Measurements from ENCODE around the gene CHPT1.

CHPT1 gene

DNA sequence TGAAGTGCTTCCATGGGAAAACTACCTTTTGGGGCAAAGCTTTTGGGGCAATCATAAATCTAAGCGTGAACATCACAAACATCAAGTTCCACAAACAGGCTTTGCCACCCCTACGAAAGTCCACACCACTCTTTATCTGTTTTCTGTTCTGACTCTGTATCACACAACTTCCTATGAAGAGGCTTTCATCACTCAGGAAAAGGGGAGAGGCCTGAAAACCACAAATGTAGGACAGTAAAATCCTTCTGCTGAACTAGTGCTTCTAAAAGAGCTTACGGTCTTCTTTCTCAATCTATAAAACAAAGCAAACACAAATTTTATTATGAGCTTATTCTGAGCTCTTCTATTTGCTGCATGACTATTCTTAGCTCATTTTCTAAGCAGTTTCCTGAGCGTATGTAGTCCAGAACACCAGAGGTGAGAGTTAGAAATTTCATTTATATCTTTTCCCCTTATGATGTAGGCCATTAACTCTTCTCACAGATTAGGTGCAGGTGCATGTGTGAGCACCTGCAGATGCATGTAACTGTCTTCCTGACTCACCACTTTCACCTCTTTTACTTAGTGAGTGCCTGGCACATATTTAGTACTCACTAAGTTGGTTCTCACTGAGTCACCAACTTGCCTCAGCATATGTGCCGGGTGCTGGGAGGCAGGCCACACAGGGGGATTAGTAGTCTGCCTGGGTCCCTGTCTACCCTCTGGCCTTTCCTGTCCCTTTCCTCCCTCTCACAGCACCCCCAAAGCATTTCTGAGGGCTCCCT lies 74.8 kb downstream of the CHPT1 start:
- Histone ChIP-seq H3K9ac (ENCODE audit: low read depth, low read length) (no peak overlapping the region), H3K36me3 (ENCODE audit: insufficient read depth, low read length) (peaks cover 60% of the 10 kb centered on the region), H3K27ac (ENCODE audit: low read length) (no peak overlapping the region), H2AFZ (ENCODE audit: low read depth, low read length) (no peak overlapping the region), H3K4me3 (ENCODE audit: low read depth in 1 of 2, low read length in 2 of 2) (no peak overlapping the region), H3K27me3 (ENCODE audit: insufficient read depth, low read length, poor library complexity) (no peaks in the 10 kb centered on the region), H3K79me2 (ENCODE audit: insufficient read depth, low read length) (no peaks in the 10 kb centered on the region), H3K4me2 (ENCODE audit: insufficient read depth, low read length) (no peak overlapping the region), H4K20me1 (ENCODE audit: insufficient read depth, low read length) (peaks cover 3% of the 10 kb centered on the region; the same call in 1 of the 2 replicates), H3K9me3 (ENCODE audit: insufficient read depth, low read length, severe bottlenecking) (no peaks in the 10 kb centered on the region), H3K4me1 (ENCODE audit: insufficient read depth, low read length) (peaks cover 50% of the 10 kb centered on the region)
- DNase-seq (no peak), ATAC-seq (ENCODE audit: insufficient read depth, low read depth) (peak; percentile 28; the same call in 1 of the 3 replicates)
- TF ChIP-seq EZH2 (IDR thresholded peaks at IDR 0.05; ENCODE audit: borderline replicate concordance, low read depth, low read length, severe bottlenecking) = no peak
- TF ChIP-seq, protein P1, sequence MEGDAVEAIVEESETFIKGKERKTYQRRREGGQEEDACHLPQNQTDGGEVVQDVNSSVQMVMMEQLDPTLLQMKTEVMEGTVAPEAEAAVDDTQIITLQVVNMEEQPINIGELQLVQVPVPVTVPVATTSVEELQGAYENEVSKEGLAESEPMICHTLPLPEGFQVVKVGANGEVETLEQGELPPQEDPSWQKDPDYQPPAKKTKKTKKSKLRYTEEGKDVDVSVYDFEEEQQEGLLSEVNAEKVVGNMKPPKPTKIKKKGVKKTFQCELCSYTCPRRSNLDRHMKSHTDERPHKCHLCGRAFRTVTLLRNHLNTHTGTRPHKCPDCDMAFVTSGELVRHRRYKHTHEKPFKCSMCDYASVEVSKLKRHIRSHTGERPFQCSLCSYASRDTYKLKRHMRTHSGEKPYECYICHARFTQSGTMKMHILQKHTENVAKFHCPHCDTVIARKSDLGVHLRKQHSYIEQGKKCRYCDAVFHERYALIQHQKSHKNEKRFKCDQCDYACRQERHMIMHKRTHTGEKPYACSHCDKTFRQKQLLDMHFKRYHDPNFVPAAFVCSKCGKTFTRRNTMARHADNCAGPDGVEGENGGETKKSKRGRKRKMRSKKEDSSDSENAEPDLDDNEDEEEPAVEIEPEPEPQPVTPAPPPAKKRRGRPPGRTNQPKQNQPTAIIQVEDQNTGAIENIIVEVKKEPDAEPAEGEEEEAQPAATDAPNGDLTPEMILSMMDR (IDR thresholded peaks at IDR 0.05; ENCODE audit: borderline replicate concordance, extremely low read depth, low read length, poor library complexity, severe bottlenecking) = no peak

DNA sequence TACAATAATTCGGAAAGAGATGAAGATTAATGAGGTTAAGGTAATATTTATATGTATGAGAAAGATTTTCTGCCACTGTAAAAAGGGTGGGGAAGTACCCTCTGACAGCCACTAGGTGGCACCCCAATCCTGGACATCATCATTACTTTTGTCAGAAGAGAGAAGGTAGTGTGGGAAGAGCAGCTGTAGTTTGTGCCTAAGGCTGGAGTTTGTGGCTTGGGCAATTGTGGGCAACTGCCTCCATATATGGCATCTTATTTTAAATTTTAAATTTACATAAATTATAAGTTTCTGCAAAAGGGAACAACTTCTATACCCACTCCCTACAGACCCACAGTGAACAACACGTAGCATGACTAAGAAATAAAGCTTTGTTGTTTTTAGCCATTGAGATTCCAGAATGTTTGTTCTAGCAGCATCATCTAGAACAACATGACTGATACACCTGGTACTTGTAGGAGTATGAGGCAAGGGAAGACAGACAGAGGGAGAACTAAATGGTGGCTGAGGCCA lies 76.3 kb downstream of the CHPT1 start:
- Histone ChIP-seq H3K27ac (ENCODE audit: low read length) (peak overlapping the region; percentile 75), H3K4me3 (ENCODE audit: low read depth in 1 of 2, low read length in 2 of 2) (no peak overlapping the region), H3K36me3 (ENCODE audit: insufficient read depth, low read length) (peaks cover 54% of the 10 kb centered on the region), H3K9ac (ENCODE audit: low read depth, low read length) (no peak overlapping the region), H2AFZ (ENCODE audit: low read depth, low read length) (no peak overlapping the region), H4K20me1 (ENCODE audit: insufficient read depth, low read length) (peaks cover 3% of the 10 kb centered on the region; the same call in 1 of the 2 replicates), H3K79me2 (ENCODE audit: insufficient read depth, low read length) (no peaks in the 10 kb centered on the region), H3K4me1 (ENCODE audit: insufficient read depth, low read length) (peaks cover 56% of the 10 kb centered on the region), H3K4me2 (ENCODE audit: insufficient read depth, low read length) (no peak overlapping the region), H3K9me3 (ENCODE audit: insufficient read depth, low read length, severe bottlenecking) (no peaks in the 10 kb centered on the region), H3K27me3 (ENCODE audit: insufficient read depth, low read length, poor library complexity) (no peaks in the 10 kb centered on the region)
- peak; percentile 77 for ATAC-seq (ENCODE audit: insufficient read depth, low read depth)
- DNase-seq = peak; percentile 77
- TF ChIP-seq, protein P1 (IDR thresholded peaks at IDR 0.05; ENCODE audit: borderline replicate concordance, extremely low read depth, low read length, poor library complexity, severe bottlenecking) = peak; percentile 93
- TF ChIP-seq EZH2 (IDR thresholded peaks at IDR 0.05; ENCODE audit: borderline replicate concordance, low read depth, low read length, severe bottlenecking) = no peak

DNA sequence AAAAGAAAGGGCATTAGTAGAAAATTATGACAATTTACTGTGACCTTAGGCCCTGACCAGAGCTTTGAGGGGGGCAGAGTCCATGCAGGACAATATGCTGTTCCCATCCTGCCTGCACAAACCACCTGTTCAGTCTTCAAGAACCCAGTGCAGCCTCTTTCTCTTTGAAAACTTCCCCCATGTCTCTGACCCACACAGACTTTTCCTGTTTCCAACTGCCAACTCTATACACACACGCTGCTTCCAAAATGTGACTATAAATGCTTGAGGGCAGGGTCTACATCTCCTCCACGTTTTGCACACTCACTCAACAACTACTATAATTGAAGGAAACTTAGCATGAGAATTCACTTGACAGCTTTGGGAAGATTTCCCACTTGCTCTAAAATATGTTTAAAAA lies 78.4 kb downstream of the CHPT1 start:
- H3K4me1 ChIP-seq (ENCODE audit: insufficient read depth, low read length) = peaks cover 56% of the 10 kb centered on the region
- 0 out of 2 replicates have a peak overlapping the region, but pooled peaks have one; percentile 24 for H2AFZ ChIP-seq (ENCODE audit: low read depth, low read length)
- peak; percentile 80 for ATAC-seq (ENCODE audit: insufficient read depth, low read depth)
- H3K27ac ChIP-seq (ENCODE audit: low read length) = peak overlapping the region; percentile 85
- peaks cover 55% of the 10 kb centered on the region for H3K36me3 ChIP-seq (ENCODE audit: insufficient read depth, low read length)
- 0 out of 2 replicates have a peak overlapping the region, but pooled peaks have one; percentile 9 for H3K4me2 ChIP-seq (ENCODE audit: insufficient read depth, low read length)
- H3K79me2 ChIP-seq (ENCODE audit: insufficient read depth, low read length) = no peaks in the 10 kb centered on the region
- TF ChIP-seq EZH2 (IDR thresholded peaks at IDR 0.05; ENCODE audit: borderline replicate concordance, low read depth, low read length, severe bottlenecking) = no peak
- TF ChIP-seq, protein P1 (IDR thresholded peaks at IDR 0.05; ENCODE audit: borderline replicate concordance, extremely low read depth, low read length, poor library complexity, severe bottlenecking) = no peak
- H3K27me3 ChIP-seq (ENCODE audit: insufficient read depth, low read length, poor library complexity) = no peaks in the 10 kb centered on the region
- H4K20me1 ChIP-seq (ENCODE audit: insufficient read depth, low read length) = peaks cover 3% of the 10 kb centered on the region; the same call in 1 of the 2 replicates
- H3K4me3 ChIP-seq (ENCODE audit: low read depth in 1 of 2, low read length in 2 of 2) = no peak overlapping the region
- DNase-seq = peak; percentile 60
- peak overlapping the region; percentile 46 for H3K9ac ChIP-seq (ENCODE audit: low read depth, low read length)
- no peaks in the 10 kb centered on the region for H3K9me3 ChIP-seq (ENCODE audit: insufficient read depth, low read length, severe bottlenecking)

Measured in DND-41 (cell line).